Transverse colon (tissue), 4 donors: ENCODE data around the gene P4HB.

Experiments
- CTCF ChIP-seq, 5 experiments: fragments of 200-600 bp in 3 of 5; fragments of 450-650 bp in 2 of 5; sonication (generic) in 3 of 5; IDR thresholded peaks; 1 replicate in 2 of 5; 2 replicates in 3 of 5; pipeline ENCODE4 v1.5.1; 2016 to 2017; ENCODE audit warnings: antibody characterized with exemption in 5 of 5, inconsistent platforms in 3 of 5, mild to moderate bottlenecking in 2 of 5, moderate library complexity in 1 of 5
- EP300 ChIP-seq: sonication (generic); formaldehyde crosslinking; IDR thresholded peaks from one replicate; pipeline ENCODE4 v1.6.1; 2017; ENCODE audit warnings: antibody characterized with exemption, low read depth
- POLR2A ChIP-seq: fragments of 450-650 bp; IDR thresholded peaks from one replicate; pipeline ENCODE4 v1.6.1; 2016; ENCODE audit warnings: antibody characterized with exemption, mild to moderate bottlenecking, moderate library complexity
- POLR2AphosphoS5 ChIP-seq, 3 donors: sonication (generic); formaldehyde crosslinking; IDR thresholded peaks; one replicate each; pipeline ENCODE4 v1.6.1; 2016; ENCODE audit warnings: antibody characterized with exemption in 3 of 3

DNA sequence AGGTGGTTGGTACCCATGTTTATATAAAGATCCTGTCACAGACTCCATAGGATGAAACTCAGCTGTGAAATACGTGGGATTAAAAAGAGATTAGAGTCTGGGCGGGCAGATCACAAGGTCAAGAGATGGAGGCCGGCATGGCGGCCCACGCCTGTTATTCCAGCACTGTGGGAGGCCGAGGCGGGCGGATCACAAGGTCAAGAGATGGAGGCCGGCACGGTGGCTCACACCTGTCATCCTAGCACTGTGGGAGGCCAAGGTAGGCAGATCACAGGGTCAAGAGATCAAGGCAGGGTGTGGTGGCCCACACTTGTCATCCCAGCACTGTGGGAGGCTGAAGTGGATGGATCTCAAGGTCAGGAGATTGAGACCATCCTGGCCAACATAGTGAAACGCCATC is 35.1 kb upstream of the P4HB start:
- TF ChIP-seq CTCF (IDR thresholded peaks at IDR 0.05): no peak
- no peak for TF ChIP-seq POLR2A
- no peak for TF ChIP-seq POLR2AphosphoS5 (IDR thresholded peaks at IDR 0.05)
- TF ChIP-seq EP300: no peak
